Tibial artery (tissue), 4 donors: Measurements from ENCODE around the gene VAC14.

ENCODE experiments used
- DNase-seq, 2 donors: peaks; one replicate each; pipeline ENCODE4 v3.0.0-alpha.2; 2019
- H3K27ac ChIP-seq, 2 donors: fragments of 200-600 bp; sonication (generic) in 1 of 2; 1 replicate in 1 of 2; 2 replicates in 1 of 2; pipeline ENCODE4 v1.5.1; 2018 to 2019; ENCODE audit warnings: mild to moderate bottlenecking in 1 of 2
- H3K27me3 ChIP-seq, 2 donors: fragments of 200-600 bp; sonication (generic) in 1 of 2; one replicate each; pipeline versions ENCODE4 v1.5.1 to v1.6.0; 2016 to 2019
- H3K36me3 ChIP-seq, 3 donors: fragments of 200-600 bp; sonication (generic) in 2 of 3; one replicate each; pipeline ENCODE4 v1.5.1; 2016 to 2019; ENCODE audit warnings: mild to moderate bottlenecking in 2 of 3
- H3K4me1 ChIP-seq, 4 donors: fragments of 200-600 bp; sonication (generic) in 2 of 4; 1 replicate in 3 of 4; 2 replicates in 1 of 4; pipeline ENCODE4 v1.5.1; 2016 to 2019
- H3K4me3 ChIP-seq, 2 donors: fragments of 200-600 bp; sonication (generic) in 1 of 2; 1 replicate in 1 of 2; 2 replicates in 1 of 2; pipeline ENCODE4 v1.5.1; 2018 to 2019; ENCODE audit warnings: mild to moderate bottlenecking in 2 of 2
- H3K9me3 ChIP-seq, 3 donors: fragments of 200-600 bp; sonication (generic) in 1 of 3; one replicate each; pipeline ENCODE4 v1.5.1; 2016 to 2019
- CTCF ChIP-seq, 2 experiments: fragments of 200-600 bp in 1 of 2; fragments of 450-650 bp in 1 of 2; IDR thresholded peaks; one replicate each; pipeline ENCODE4 v1.5.1; 2017 to 2019; ENCODE audit warnings: antibody characterized with exemption in 2 of 2, mild to moderate bottlenecking in 1 of 2, moderate library complexity in 1 of 2
- intact Hi-C: fragments of 100-400 bp; cut with DNase I; formaldehyde crosslinking; loops from one replicate; pipeline ENCODE4 v1.15.0; 2023; ENCODE audit warnings: low total_unique reads

Gene VAC14

GRCh38 chr16:70754851-70755600 lies 45.9 kb downstream of the VAC14 start:
- DNase-seq: no peak
- H3K9me3 ChIP-seq: no peaks in the 10 kb centered on the region
- H3K36me3 ChIP-seq: peaks cover 4 to 32% (median 27%) of the 10 kb centered on the region in 3 donors
- peaks cover 11 to 70% (median 62%) of the 10 kb centered on the region in 4 donors for H3K4me1 ChIP-seq
- TF ChIP-seq CTCF (IDR thresholded peaks at IDR 0.05): no peak
- intact Hi-C loops: loop anchor here (5.0 kb wide), 1 partner anchor 73 kb away; no protein-coding TSS in a partner anchor
- H3K27me3 ChIP-seq: no peaks in the 10 kb centered on the region
- no peak overlapping the region for H3K4me3 ChIP-seq
- peak overlapping the region; percentile 68 to 78 for H3K27ac ChIP-seq

- intact Hi-C loops: no loop called here
- no peak for TF ChIP-seq CTCF (IDR thresholded peaks at IDR 0.05)
- no peak for DNase-seq
- Histone ChIP-seq H3K27me3 (no peaks in the 10 kb centered on the region), H3K4me3 (no peak overlapping the region), H3K27ac (peak overlapping the region; percentile 68 to 78), H3K36me3 (peaks cover 4 to 26% (median 22%) of the 10 kb centered on the region in 3 donors), H3K9me3 (no peaks in the 10 kb centered on the region), H3K4me1 (peaks cover 11 to 76% (median 62%) of the 10 kb centered on the region in 4 donors)
Measured at GRCh38 chr16:70754371-70754770, 46.6 kb downstream of the VAC14 start.

GRCh38 chr16:70753694-70754325 lies 47.1 kb downstream of the VAC14 start:
- Histone ChIP-seq H3K9me3 (no peaks in the 10 kb centered on the region), H3K27ac (peak overlapping the region; percentile 68 to 78), H3K4me1 (peaks cover 11 to 76% (median 62%) of the 10 kb centered on the region in 4 donors), H3K4me3 (no peak overlapping the region), H3K27me3 (no peaks in the 10 kb centered on the region), H3K36me3 (peaks cover 0 to 20% (median 16%) of the 10 kb centered on the region in 3 donors)
- no peak for TF ChIP-seq CTCF (IDR thresholded peaks at IDR 0.05)
- intact Hi-C loops: no loop called here
- DNase-seq: no peak

GRCh38 chr16:70753228-70753627 lies 47.7 kb downstream of the VAC14 start:
- peak in 1 of 2 donors; percentile 83 for DNase-seq
- H3K36me3 ChIP-seq: peaks cover 0 to 14% (median 11%) of the 10 kb centered on the region in 3 donors
- H3K27me3 ChIP-seq: no peaks in the 10 kb centered on the region
- H3K4me1 ChIP-seq: peaks cover 11 to 81% (median 62%) of the 10 kb centered on the region in 4 donors
- no peak for TF ChIP-seq CTCF (IDR thresholded peaks at IDR 0.05)
- H3K27ac ChIP-seq: peak overlapping the region; percentile 68 to 78
- no peak overlapping the region for H3K4me3 ChIP-seq
- H3K9me3 ChIP-seq: no peaks in the 10 kb centered on the region
- intact Hi-C loops: no loop called here

- Histone ChIP-seq H3K27ac (peak overlapping the region; percentile 68 to 78), H3K4me1 (peaks cover 11 to 88% (median 63%) of the 10 kb centered on the region in 4 donors), H3K36me3 (peaks cover 0 to 8% (median 7%) of the 10 kb centered on the region in 3 donors), H3K9me3 (no peaks in the 10 kb centered on the region), H3K27me3 (no peaks in the 10 kb centered on the region), H3K4me3 (no peak overlapping the region)
- intact Hi-C loops: no loop called here
- DNase-seq: no peak
- TF ChIP-seq CTCF (IDR thresholded peaks at IDR 0.05): no peak
Measured at GRCh38 chr16:70752426-70752825, 48.5 kb downstream of the VAC14 start.
